Fibroblast of lung (primary cell): ENCODE measurements around the gene BTAF1. TPM values are rescaled to one million over a fixed set of nuclear protein-coding genes. Genes with fewer than 3 reads are reported as not detected.
A peak's percentile ranks its signal among the peaks of the same experiment; 100 is the strongest.

Experiments
- DNase-seq, 2 donors: peaks; one replicate each; pipeline versions ENCODE4 v3.0.0 to v3.0.0-alpha.2; 2010; ENCODE audit warnings: low read depth in 2 of 2
- H2AFZ ChIP-seq: 2 replicates; pipeline ENCODE4 v1.5.1; 2012; ENCODE audit warnings: low read length, control low read depth, inconsistent platforms
- H3K27ac ChIP-seq: 2 replicates; pipeline ENCODE4 v1.5.1; 2011; ENCODE audit warnings: low read length, control low read depth; ENCODE audit not compliant: insufficient read depth
- H3K27me3 ChIP-seq: 2 replicates; pipeline ENCODE4 v1.5.1; 2011; ENCODE audit warnings: mild to moderate bottlenecking, low read length; ENCODE audit not compliant: control insufficient read depth, insufficient read depth
- H3K36me3 ChIP-seq: 2 replicates; pipeline ENCODE4 v1.5.1; 2011; ENCODE audit warnings: low read length; ENCODE audit not compliant: control insufficient read depth, insufficient read depth
- H3K4me1 ChIP-seq: 2 replicates; pipeline ENCODE4 v1.5.1; 2011; ENCODE audit warnings: low read length; ENCODE audit not compliant: control insufficient read depth, insufficient read depth; ENCODE audit errors: extremely low read depth
- H3K4me2 ChIP-seq: 2 replicates; pipeline ENCODE4 v1.5.1; 2011; ENCODE audit warnings: low read length, control low read depth; ENCODE audit not compliant: insufficient read depth; ENCODE audit errors: extremely low read depth
- H3K4me3 ChIP-seq, 4 experiments: fragments of 200-600 bp in 1 of 4; sonication (generic) in 1 of 4; replicated peaks in 1 of 4; 2 replicates each; pipeline ENCODE4 v1.5.1; 2011 to 2016; ENCODE audit warnings: low read length in 4 of 4, low read depth in 3 of 4, mild to moderate bottlenecking in 3 of 4, control low read depth in 2 of 4, inconsistent platforms in 1 of 4, mixed read lengths in 1 of 4; ENCODE audit not compliant: insufficient read depth in 1 of 4; ENCODE audit errors: control extremely low read depth in 1 of 4
- H3K79me2 ChIP-seq: 2 replicates; pipeline ENCODE4 v1.5.1; 2012; ENCODE audit warnings: mild to moderate bottlenecking, low read length, inconsistent platforms; ENCODE audit not compliant: control insufficient read depth, insufficient read depth
- H3K9ac ChIP-seq: 2 replicates; pipeline ENCODE4 v1.5.1; 2011; ENCODE audit warnings: mild to moderate bottlenecking, low read length, control low read depth; ENCODE audit not compliant: insufficient read depth
- H3K9me3 ChIP-seq: 2 replicates; pipeline ENCODE4 v1.5.1; 2012; ENCODE audit warnings: low read depth, low read length; ENCODE audit not compliant: control insufficient read depth, insufficient read depth
- H4K20me1 ChIP-seq: 2 replicates; pipeline ENCODE4 v1.5.1; 2011; ENCODE audit warnings: low read length; ENCODE audit not compliant: control insufficient read depth, insufficient read depth; ENCODE audit errors: extremely low read depth
- EZH2 ChIP-seq: IDR thresholded peaks from 2 replicates; pipeline ENCODE4 v1.5.1; 2012; ENCODE audit warnings: low read length, control low read depth, mild to moderate bottlenecking; ENCODE audit errors: missing control alignments
- polyA plus RNA-seq, 2 donors: library from polyadenylated mRNA; depleted of rRNA in 1 of 2; stranded (reverse) in 1 of 2; unstranded in 1 of 2; fragments of >200 nt; gene quantifications; 2 replicates each; pipeline ENCODE4 v1.2.1, GENCODE V29; 2011 to 2012; ENCODE audit warnings: missing spikeins in 1 of 2
- total RNA-seq: library from RNA; depleted of rRNA; stranded (reverse); fragments of >200 nt; gene quantifications from 2 replicates; pipeline ENCODE4 v1.2.1, GENCODE V29; 2014
- TF ChIP-seq, protein P1 (sequence below), 2 donors: IDR thresholded peaks in 1 of 2; conservative IDR thresholded peaks in 1 of 2; 1 replicate in 1 of 2; 2 replicates in 1 of 2; pipeline ENCODE4 v1.5.1; 2011 to 2012; ENCODE audit warnings: low read length in 2 of 2, control low read depth in 1 of 2, inconsistent platforms in 1 of 2, low read depth in 1 of 2, mild to moderate bottlenecking in 1 of 2

BTAF1 gene
- total and polyA plus RNA-seq, 2 donors (not counting 1 experiment from before 2014, with no cell fraction given), result 27.4 to 39.8 TPM

DNA sequence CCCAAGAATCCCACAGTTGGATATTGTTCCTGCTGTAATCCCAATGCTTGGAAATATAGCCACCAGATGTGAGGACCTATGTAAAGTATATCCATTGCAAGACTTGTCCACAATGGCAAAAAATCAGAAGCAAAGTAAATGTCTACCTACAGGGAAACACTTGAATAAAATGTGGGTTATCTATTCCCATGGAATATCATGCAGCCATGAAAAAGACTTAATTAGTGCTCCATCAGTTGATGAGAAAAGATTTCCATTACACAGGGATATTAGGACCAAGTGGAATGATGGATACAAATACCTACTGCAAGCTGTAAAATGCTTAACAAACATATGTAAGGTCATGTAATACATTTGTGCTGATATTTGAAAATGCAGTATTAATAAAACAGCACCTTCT is 131.2 kb downstream of the BTAF1 start:
- Histone ChIP-seq H3K4me1 (no peaks in the 10 kb centered on the region), H3K27me3 (no peaks in the 10 kb centered on the region), H3K27ac (no peak overlapping the region), H4K20me1 (no peaks in the 10 kb centered on the region), H3K4me3 (no peak overlapping the region), H3K9me3 (no peaks in the 10 kb centered on the region), H3K79me2 (no peaks in the 10 kb centered on the region), H3K36me3 (no peaks in the 10 kb centered on the region), H2AFZ (no peak overlapping the region), H3K4me2 (no peak overlapping the region), H3K9ac (no peak overlapping the region)
- no peak for TF ChIP-seq EZH2
- no peak for DNase-seq

DNA sequence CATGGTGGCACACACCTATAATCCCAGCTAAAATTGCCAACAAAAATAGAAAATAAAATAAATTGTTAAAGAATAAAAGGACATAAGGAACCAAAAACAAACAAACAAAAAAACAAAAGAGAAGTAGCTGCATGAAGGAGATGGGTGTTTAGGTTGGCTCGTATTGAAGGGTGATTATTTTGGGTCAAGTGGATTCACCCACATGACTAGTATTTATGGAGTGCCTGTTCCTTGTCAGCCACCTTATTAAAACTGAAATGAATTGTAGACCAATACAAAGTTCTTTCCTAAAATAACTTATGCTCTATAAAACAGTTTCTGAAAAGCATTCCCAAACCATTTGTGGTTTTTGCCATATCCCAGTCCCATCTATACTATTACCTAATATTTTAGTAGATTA is 138.7 kb downstream of the BTAF1 start:
- Histone ChIP-seq H3K36me3 (no peaks in the 10 kb centered on the region), H3K4me1 (no peaks in the 10 kb centered on the region), H2AFZ (no peak overlapping the region), H3K4me2 (no peak overlapping the region), H3K27ac (no peak overlapping the region), H3K4me3 (no peak overlapping the region), H3K27me3 (no peaks in the 10 kb centered on the region), H3K9ac (no peak overlapping the region), H3K79me2 (no peaks in the 10 kb centered on the region), H3K9me3 (no peaks in the 10 kb centered on the region), H4K20me1 (no peaks in the 10 kb centered on the region)
- no peak for DNase-seq
- TF ChIP-seq EZH2, result no peak
- TF ChIP-seq, protein P1, sequence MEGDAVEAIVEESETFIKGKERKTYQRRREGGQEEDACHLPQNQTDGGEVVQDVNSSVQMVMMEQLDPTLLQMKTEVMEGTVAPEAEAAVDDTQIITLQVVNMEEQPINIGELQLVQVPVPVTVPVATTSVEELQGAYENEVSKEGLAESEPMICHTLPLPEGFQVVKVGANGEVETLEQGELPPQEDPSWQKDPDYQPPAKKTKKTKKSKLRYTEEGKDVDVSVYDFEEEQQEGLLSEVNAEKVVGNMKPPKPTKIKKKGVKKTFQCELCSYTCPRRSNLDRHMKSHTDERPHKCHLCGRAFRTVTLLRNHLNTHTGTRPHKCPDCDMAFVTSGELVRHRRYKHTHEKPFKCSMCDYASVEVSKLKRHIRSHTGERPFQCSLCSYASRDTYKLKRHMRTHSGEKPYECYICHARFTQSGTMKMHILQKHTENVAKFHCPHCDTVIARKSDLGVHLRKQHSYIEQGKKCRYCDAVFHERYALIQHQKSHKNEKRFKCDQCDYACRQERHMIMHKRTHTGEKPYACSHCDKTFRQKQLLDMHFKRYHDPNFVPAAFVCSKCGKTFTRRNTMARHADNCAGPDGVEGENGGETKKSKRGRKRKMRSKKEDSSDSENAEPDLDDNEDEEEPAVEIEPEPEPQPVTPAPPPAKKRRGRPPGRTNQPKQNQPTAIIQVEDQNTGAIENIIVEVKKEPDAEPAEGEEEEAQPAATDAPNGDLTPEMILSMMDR (conservative IDR thresholded peaks at IDR 0.05 in 1 of 2, IDR thresholded peaks at IDR 0.05 in 1 of 2; ENCODE audit: low read depth in 1 of 2, low read length in 2 of 2), result no peak

DNA sequence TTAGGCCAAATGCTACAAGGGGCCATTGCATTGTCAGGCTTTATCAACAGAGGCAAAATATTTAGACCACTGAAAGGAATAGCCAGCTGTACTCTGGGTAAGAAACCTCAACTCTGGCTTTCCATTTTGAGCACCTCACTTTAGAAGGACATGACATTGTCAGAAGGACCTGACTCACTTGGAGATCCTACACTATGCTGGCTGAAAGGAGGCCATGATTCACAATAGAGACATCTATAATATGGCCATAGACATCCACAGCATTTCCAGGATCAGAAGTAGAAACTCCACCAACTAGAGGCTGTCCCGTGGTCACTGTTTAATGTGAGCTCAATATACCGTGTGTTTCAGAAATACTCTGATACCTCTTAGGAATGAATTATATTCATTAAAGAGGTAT is 140.9 kb downstream of the BTAF1 start:
- no peaks in the 10 kb centered on the region for H3K9me3 ChIP-seq
- DNase-seq, result peak in 1 of 2 donors; percentile 35

More for the DNA sequence above, 140.9 kb downstream of the BTAF1 start:
- no peaks in the 10 kb centered on the region for H3K27me3 ChIP-seq
- no peak overlapping the region for H2AFZ ChIP-seq
- H3K4me2 ChIP-seq, result no peak overlapping the region
- TF ChIP-seq, protein P1 (conservative IDR thresholded peaks at IDR 0.05 in 1 of 2, IDR thresholded peaks at IDR 0.05 in 1 of 2; ENCODE audit: low read depth in 1 of 2, low read length in 2 of 2), result no peak
- no peaks in the 10 kb centered on the region for H3K36me3 ChIP-seq
- H3K4me1 ChIP-seq, result no peaks in the 10 kb centered on the region
- H3K27ac ChIP-seq, result no peak overlapping the region
- H4K20me1 ChIP-seq, result no peaks in the 10 kb centered on the region
- no peak overlapping the region for H3K4me3 ChIP-seq
- H3K9ac ChIP-seq, result no peak overlapping the region
- H3K79me2 ChIP-seq, result no peaks in the 10 kb centered on the region
